ENCODE results near the gene LINC00305.

LINC00305 gene

DNA sequence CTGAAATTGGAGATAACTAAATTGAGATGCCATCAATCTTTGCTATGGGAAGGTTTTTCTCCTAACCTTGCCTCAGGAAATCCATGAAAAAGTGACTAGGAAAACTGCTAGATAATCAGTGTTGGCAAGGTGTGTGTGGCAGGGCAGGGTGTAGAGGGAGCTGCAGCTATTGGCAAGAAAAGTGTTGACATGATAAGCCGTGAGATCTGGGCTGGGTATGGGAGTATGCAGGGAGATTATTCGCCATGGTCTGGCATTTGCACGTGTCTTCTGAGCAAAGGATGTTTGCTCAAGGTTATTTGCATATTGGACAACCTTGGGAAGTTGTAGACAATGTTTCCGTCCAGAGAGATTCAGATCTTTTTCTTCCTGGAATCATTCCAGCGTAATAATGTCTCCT, 104.3 kb downstream of the LINC00305 start:
- no peak for DNase-seq (ENCODE audit: low read depth)
- TF ChIP-seq CTCF (conservative IDR thresholded peaks at IDR 0.05; ENCODE audit: low read length) = no peak
- no peak overlapping the region for H3K4me3 ChIP-seq (ENCODE audit: low read length)

DNA sequence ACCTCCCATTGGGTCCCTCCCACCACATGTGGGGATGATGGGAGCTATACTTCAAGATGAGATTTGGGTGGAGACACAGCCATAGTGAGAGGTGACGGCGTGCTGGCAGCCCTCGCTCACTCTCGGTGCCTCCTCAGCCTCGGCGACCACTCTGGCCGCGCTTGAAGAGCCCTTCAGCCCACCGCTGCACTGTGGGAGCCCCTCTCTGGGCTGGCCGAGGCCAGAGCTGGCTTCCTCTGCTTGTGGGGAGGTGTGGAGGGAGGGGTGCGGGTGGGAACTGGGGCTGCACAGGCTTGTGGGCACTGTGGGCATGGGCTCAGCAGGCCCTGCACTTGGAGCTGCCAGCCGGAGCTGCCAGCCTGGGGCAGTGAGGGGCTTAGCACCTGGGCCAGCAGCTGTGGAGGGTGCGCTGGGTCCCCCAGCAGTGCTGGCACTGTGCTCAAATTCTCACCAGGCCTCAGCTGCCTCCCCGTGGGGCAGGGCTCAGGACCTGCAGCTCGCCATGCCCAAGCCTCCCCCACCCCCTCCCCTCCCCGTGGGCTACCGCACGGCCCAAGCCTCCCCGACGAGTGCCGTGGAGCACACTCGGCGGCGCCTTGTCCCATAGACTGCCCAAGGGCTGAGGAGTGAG, 106.0 kb downstream of the LINC00305 start:
- H3K4me3 ChIP-seq (ENCODE audit: low read length) = no peak overlapping the region
- TF ChIP-seq CTCF (conservative IDR thresholded peaks at IDR 0.05; ENCODE audit: low read length) = no peak
- no peak for DNase-seq (ENCODE audit: low read depth)

- no peak overlapping the region for H3K4me3 ChIP-seq (ENCODE audit: low read length)
- peak; percentile 22 for DNase-seq (ENCODE audit: low read depth)
- TF ChIP-seq CTCF (conservative IDR thresholded peaks at IDR 0.05; ENCODE audit: low read length) = peak; percentile 61
Measured at GRCh38 chr18:64037812-64038414, 111.0 kb downstream of the LINC00305 start.

GRCh38 chr18:64032312-64032711, 116.6 kb downstream of the LINC00305 start:
- DNase-seq (ENCODE audit: low read depth) = no peak
- H3K4me3 ChIP-seq (ENCODE audit: low read length) = no peak overlapping the region
- no peak for TF ChIP-seq CTCF (conservative IDR thresholded peaks at IDR 0.05; ENCODE audit: low read length)

- no peak for DNase-seq (ENCODE audit: low read depth)
- H3K4me3 ChIP-seq (ENCODE audit: low read length) = no peak overlapping the region
- no peak for TF ChIP-seq CTCF (conservative IDR thresholded peaks at IDR 0.05; ENCODE audit: low read length)
Measured at GRCh38 chr18:64031411-64031810, 117.5 kb downstream of the LINC00305 start.

Measured in AG10803 (cell line).